Stimulated activated CD4-positive, alpha-beta T cell treated with anti-CD3 and anti-CD28 coated beads, Interleukin-4, amount 100 ng/mL, for 1 hour (primary cell): ENCODE measurements around the gene ERG.

Experiments used
- DNase-seq: peaks from one replicate; pipeline ENCODE4 v3.0.0-alpha.2; 2020

ERG gene

GRCh38 chr21:38388203-38388602 is 110.1 kb downstream of the ERG start:
- no peak for DNase-seq

- no peak for DNase-seq
Measured at GRCh38 chr21:38386967-38387366, 111.3 kb downstream of the ERG start.

GRCh38 chr21:38385427-38386175 is 112.7 kb downstream of the ERG start:
- no peak for DNase-seq

- no peak for DNase-seq
Measured at GRCh38 chr21:38384675-38385426, 113.4 kb downstream of the ERG start.

GRCh38 chr21:38384238-38384560 is 114.1 kb downstream of the ERG start:
- DNase-seq, result no peak

GRCh38 chr21:38383411-38384237 is 114.7 kb downstream of the ERG start:
- DNase-seq, result no peak

- DNase-seq, result no peak
Measured at GRCh38 chr21:38380481-38381137, 117.7 kb downstream of the ERG start.

- no peak for DNase-seq
Measured at GRCh38 chr21:38379147-38379546, 119.1 kb downstream of the ERG start.

GRCh38 chr21:38377165-38378088 is 120.8 kb downstream of the ERG start:
- DNase-seq, result no peak

- no peak for DNase-seq
Measured at GRCh38 chr21:38376693-38377092, 121.6 kb downstream of the ERG start.

GRCh38 chr21:38376235-38376634 is 122.0 kb downstream of the ERG start:
- DNase-seq, result no peak

- no peak for DNase-seq
Measured at GRCh38 chr21:38367646-38368045, 130.6 kb downstream of the ERG start.

- DNase-seq, result no peak
Measured at GRCh38 chr21:38365521-38365920, 132.8 kb downstream of the ERG start.

GRCh38 chr21:38363693-38364092 is 134.6 kb downstream of the ERG start:
- DNase-seq, result no peak

GRCh38 chr21:38361324-38361723 is 137.0 kb downstream of the ERG start:
- no peak for DNase-seq

GRCh38 chr21:38359835-38360234 is 138.4 kb downstream of the ERG start:
- no peak for DNase-seq

GRCh38 chr21:38359090-38359489 is 139.2 kb downstream of the ERG start:
- DNase-seq, result no peak

- DNase-seq, result no peak
Measured at GRCh38 chr21:38358666-38359065, 139.6 kb downstream of the ERG start.

- no peak for DNase-seq
Measured at GRCh38 chr21:38358098-38358497, 140.2 kb downstream of the ERG start.

GRCh38 chr21:38356883-38357625 is 141.2 kb downstream of the ERG start:
- no peak for DNase-seq
